Stimulated activated naive CD8-positive, alpha-beta T cell treated with anti-CD3 and anti-CD28 coated beads, Interleukin-15, amount 100 ng/mL, for 72 hours (primary cell): ENCODE results near the gene SENP5.

Experiments used
- ATAC-seq: fragments of 150-1000 bp; cut with Tn5 transposase; 2 replicates; pipeline ENCODE4 v1.10.0; 2021; ENCODE audit warnings: mild to moderate bottlenecking, moderate library complexity
- DNase-seq, 2 donors: peaks; one replicate each; pipeline ENCODE4 v3.0.0; 2021 to 2022
- H3K27ac Mint-ChIP-seq, 2 donors: one replicate each; pipeline ENCODE4 v1.8.0; 2022; ENCODE audit warnings: mild to moderate bottlenecking in 2 of 2, mixed read lengths in 2 of 2, moderate library complexity in 2 of 2
- H3K27me3 Mint-ChIP-seq: one replicate; pipeline ENCODE4 v1.8.0; 2022; ENCODE audit warnings: mixed read lengths
- H3K4me1 Mint-ChIP-seq: one replicate; pipeline ENCODE4 v1.8.0; 2022; ENCODE audit warnings: mild to moderate bottlenecking, mixed read lengths
- H3K4me3 Mint-ChIP-seq, 2 donors: one replicate each; pipeline ENCODE4 v1.8.0; 2022; ENCODE audit warnings: mild to moderate bottlenecking in 2 of 2, mixed read lengths in 2 of 2, moderate library complexity in 1 of 2
- H3K9me3 Mint-ChIP-seq, 2 donors: one replicate each; pipeline ENCODE4 v1.8.0; 2022; ENCODE audit warnings: mixed read lengths in 2 of 2

SENP5 gene

DNA sequence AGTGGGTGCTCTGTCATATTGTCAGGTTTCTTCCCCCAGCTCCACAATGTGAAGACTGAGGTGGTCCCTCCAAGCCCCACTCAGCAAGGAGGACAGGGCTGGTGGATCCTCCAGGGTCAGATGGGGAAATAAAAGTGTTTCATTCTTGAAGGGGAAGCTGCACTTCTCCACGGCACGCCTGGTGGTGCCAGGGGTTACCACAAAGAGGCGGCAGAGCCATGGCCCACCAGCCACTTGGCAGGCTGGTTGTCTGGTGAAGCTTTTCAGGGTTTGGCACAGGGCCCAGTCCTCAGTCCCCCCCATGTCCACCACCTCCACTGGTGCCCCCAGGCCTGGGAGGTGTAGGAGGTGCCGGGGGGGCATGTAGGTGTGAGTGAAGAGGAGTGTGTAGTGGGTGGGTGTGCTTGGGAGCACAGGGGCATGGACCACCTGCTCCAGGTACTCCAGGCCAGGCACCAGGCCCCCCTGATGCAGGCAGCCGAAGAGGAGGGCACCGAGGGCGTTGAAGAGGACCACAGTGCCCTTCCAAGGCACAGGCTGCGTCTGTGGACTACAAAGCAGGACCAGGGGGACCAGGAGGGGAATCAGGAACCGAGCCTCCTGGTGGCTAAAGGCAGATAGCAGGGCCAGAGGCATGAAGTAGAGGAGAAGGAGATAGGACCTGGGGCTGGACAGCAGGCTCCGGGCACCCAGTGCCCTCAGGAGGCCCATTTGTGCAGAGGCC, 79.6 kb downstream of the SENP5 start:
- Mint-ChIP-seq H3K4me1 (peaks cover 29% of the 10 kb centered on the region), H3K4me3 (no peak overlapping the region), H3K27ac (peak overlapping the region in 1 of 2 donors; percentile 69), H3K9me3 (no peaks in the 10 kb centered on the region), H3K27me3 (no peaks in the 10 kb centered on the region)
- DNase-seq (no peak), ATAC-seq (no peak)

DNA sequence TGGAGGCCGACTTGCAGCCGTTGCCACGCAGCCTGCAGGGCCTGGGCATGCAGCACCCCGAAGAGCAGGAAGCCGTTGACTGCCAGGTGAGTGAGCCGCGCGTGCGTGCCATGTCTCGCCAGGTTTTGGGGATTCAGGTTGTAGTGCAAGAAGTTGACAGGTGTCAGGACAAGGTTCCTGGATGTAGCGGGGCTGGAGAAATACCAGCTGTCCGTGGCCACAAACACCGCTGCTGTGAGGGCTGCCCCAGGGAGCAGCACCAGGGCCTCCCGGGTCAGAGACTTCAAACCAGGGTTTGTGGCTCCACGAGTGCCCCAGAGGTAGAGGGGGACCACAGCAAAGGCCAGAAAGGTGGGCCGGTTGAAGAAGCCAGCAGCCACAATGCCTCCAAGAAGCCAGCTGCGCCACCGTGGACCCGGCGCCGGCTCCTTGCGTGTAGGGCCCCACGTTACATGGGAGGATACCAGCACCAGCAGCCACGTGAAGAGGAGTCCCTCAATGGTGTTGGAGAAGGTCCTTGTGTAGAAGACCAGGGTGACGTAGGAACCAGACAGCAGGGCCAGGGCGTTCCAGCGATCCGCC, 80.2 kb downstream of the SENP5 start:
- Mint-ChIP-seq H3K27ac (peak overlapping the region in 1 of 2 donors; percentile 69), H3K27me3 (no peaks in the 10 kb centered on the region), H3K4me3 (no peak overlapping the region), H3K4me1 (peaks cover 28% of the 10 kb centered on the region), H3K9me3 (no peaks in the 10 kb centered on the region)
- ATAC-seq, result peak; percentile 34
- no peak for DNase-seq

DNA sequence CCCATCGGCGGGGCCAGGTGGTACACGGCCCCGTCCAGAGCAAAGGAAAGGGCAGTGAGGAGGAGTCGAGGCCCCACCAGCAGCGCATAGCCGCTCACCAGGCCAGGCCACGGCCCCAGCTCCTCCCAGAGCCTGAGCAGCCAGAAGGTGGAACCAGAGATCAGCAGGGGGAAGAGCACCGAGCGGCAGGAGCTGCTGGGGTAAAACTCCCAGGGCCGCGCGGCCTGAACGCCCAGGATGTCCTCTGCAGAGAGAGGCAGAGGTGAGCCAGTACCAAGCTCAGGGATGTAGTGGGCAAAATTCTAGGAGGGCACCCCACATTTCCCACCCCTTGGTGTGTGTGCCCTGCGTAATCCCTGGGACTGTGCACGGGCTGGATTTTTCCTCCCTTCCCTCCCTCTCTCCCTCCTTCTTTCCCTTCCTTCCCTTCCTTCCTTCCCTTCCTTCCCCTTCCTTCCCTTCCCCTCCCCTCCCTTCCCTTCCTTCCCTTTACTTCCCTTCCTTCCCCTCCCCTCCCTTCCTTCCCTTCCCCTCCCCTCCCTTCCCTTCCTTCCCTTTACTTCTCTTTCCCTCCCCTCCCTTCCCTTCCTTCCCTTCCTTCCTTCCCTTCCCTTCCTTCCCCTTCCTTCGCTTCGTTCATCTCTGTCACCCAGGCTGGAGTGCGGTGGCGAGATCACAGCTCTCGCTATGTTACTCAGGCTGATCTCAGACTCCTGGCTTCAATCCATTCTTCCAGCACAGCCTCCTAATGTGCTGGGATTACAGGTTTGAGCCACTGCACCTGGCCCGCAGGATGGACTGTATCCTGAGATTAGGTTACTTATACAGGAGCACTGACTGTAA, 80.9 kb downstream of the SENP5 start:
- H3K27ac Mint-ChIP-seq, result no peak overlapping the region
- H3K27me3 Mint-ChIP-seq, result no peaks in the 10 kb centered on the region
- ATAC-seq, result peak; percentile 41

DNA sequence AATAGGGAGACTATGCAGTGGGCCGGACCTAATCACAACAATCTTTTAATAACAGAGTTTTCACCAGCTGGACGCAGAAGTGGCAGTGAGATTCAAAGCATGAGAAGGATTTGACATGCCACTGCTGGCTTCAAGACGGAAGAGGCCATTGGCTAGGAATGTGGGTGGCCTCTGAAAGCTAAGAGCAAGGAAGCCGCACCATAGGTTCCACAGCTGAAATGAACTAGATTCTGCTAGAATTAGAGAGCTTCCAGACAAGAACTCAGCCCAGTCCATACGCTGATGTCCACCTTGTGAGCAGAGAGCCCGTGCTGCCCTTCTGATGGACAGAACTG, 81.5 kb downstream of the SENP5 start:
- Mint-ChIP-seq H3K27me3 (no peaks in the 10 kb centered on the region), H3K4me3 (no peak overlapping the region), H3K9me3 (no peaks in the 10 kb centered on the region), H3K27ac (no peak overlapping the region), H3K4me1 (peaks cover 15% of the 10 kb centered on the region)
- ATAC-seq, result no peak
- DNase-seq, result no peak

More for the DNA sequence above, 80.9 kb downstream of the SENP5 start:
- Mint-ChIP-seq H3K9me3 (no peaks in the 10 kb centered on the region), H3K4me1 (peaks cover 21% of the 10 kb centered on the region), H3K4me3 (no peak overlapping the region)
- no peak for DNase-seq

DNA sequence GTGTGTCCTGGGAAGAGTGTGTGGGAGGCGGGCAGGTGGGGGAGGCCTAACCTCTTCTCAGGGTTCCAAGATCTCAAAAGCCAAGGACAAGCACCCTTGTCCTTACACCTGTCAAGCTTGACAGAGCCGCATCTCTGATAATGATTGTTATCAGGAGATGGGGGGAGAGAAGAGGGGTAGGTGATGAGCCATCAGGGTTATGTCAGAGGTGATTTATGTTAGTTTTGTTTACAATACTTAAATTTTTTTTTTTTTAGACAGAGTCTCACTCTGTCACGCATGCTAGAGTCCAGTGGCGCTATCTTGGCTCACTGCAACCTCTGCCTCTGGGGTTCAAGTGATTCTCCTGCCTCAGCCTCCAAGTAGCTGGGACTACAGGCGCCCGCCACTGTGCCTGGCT, 82.0 kb downstream of the SENP5 start:
- Mint-ChIP-seq H3K27ac (no peak overlapping the region), H3K27me3 (no peaks in the 10 kb centered on the region), H3K4me1 (peaks cover 10% of the 10 kb centered on the region), H3K9me3 (no peaks in the 10 kb centered on the region), H3K4me3 (no peak overlapping the region)
- ATAC-seq (no peak), DNase-seq (no peak)

DNA sequence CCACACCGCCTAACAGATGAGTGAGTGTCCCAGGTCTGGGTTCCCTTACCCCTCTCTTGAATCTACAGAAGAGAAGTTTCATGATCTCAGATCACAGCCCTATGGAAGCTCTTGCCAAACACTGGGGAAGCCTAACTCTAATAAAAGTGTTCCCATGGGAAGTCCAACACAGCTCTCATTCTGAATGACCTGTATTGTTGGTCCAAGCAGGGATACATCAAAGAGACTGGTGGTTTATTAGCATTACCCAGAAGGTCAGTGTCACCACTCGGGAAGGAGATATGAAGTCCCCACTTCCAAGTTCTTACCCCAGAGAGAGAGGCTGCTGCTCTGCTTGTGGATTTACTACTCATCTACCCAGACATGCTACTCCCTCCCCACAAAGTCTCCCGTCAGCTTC, 83.7 kb downstream of the SENP5 start:
- no peak for ATAC-seq
- no peak overlapping the region for H3K4me3 Mint-ChIP-seq
- H3K27me3 Mint-ChIP-seq, result no peaks in the 10 kb centered on the region
- no peak overlapping the region for H3K27ac Mint-ChIP-seq
- H3K9me3 Mint-ChIP-seq, result no peaks in the 10 kb centered on the region
- DNase-seq, result no peak
- H3K4me1 Mint-ChIP-seq, result no peaks in the 10 kb centered on the region

DNA sequence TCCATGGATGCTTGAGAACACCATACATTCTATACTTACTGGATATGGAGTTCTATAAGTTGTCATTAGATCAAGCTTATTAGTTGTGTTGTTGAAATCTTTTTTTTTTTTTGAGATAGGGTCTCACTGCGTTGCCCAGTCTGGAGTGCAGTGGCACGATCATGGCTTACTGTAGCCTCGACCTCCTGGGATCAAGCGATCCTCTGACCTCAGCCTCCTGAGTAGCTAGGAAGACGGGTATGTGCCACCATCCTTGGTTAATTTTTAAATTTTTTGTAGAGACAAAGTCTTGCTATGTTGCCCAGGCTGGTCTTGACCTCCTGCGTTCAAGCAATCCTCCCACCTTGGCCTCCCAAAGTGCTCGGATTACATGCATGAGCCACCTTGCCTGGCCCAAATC, 87.1 kb downstream of the SENP5 start:
- no peak for ATAC-seq
- Mint-ChIP-seq H3K27ac (no peak overlapping the region), H3K9me3 (no peaks in the 10 kb centered on the region), H3K27me3 (no peaks in the 10 kb centered on the region), H3K4me1 (no peaks in the 10 kb centered on the region), H3K4me3 (no peak overlapping the region)
- DNase-seq, result no peak

DNA sequence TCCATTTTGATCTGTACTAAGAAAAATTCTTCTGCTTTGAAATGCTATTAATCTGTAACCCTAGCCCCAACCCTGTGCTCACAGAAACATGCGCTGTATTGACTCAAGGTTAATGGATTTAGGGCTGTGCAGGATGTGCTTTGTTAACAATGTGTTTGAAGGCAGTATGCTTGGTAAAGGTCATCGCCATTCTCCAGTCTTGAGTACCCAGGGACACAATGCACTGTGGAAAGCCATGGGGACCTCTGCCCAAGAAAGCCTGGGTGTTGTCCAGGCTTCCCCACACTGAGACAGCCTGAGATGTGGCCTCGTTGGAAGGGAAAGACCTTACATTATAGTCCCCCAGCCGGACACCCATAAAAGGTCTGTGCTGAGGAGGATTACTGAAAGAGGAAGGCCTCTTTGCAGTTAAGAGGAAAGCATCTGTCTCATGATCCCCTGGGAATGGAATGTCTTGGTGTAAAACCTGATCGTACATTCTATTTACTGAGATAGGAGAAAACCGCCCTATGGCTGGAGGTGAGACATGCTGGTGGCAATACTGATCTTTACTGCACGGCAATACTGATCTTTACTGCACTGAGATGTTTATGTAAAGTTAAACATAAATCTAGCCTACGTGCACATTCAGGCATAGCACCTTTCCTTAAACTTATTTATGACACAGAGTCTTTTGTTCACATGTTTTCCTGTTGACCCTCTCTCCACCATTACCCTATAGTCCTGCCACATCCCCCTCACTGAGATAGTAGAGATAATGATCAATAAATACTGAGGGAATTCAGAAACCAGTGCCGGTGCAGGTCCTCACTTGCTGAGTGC, 94.6 kb downstream of the SENP5 start:
- no peaks in the 10 kb centered on the region for H3K9me3 Mint-ChIP-seq
- no peak for DNase-seq
- no peak overlapping the region for H3K4me3 Mint-ChIP-seq
- no peak for ATAC-seq
- peaks cover under 1% of the 10 kb centered on the region for H3K4me1 Mint-ChIP-seq
- H3K27ac Mint-ChIP-seq, result no peak overlapping the region
- peaks cover 11% of the 10 kb centered on the region for H3K27me3 Mint-ChIP-seq

DNA sequence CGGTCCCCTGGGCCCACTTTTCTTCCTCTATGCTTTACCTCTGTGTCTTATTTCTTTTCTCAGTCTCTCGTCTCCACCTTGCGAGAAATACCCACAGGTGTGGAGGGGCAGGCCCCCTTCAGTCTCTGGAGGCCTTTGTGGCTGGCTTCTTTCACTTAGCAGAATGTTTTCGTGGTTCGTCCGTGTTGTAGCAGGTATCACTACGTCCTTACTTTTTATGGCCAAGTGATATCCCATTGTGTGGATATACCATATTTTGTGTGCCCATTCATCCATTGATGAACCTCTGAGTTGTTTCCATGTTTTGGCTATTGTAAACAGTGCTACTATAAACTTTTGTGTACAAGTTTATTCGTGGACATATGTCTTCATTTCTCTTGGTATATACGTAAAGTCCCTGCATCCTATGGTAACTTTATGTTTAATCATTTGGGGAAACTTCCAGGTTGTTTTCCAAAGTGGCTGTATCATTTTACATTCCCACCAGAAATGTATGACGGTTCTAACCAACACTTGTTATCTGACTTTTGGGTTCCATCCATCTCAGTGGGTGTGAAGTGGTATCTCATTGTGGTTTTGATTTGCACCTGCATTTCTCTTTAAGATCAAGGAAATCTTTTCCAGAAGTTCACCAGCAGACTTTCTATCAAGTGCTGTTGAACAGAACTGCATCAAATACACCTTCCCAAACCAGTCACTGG, 95.4 kb downstream of the SENP5 start:
- Mint-ChIP-seq H3K27ac (no peak overlapping the region), H3K4me3 (no peak overlapping the region), H3K27me3 (peaks cover 18% of the 10 kb centered on the region), H3K4me1 (peaks cover 8% of the 10 kb centered on the region), H3K9me3 (no peaks in the 10 kb centered on the region)
- DNase-seq, result no peak
- no peak for ATAC-seq

DNA sequence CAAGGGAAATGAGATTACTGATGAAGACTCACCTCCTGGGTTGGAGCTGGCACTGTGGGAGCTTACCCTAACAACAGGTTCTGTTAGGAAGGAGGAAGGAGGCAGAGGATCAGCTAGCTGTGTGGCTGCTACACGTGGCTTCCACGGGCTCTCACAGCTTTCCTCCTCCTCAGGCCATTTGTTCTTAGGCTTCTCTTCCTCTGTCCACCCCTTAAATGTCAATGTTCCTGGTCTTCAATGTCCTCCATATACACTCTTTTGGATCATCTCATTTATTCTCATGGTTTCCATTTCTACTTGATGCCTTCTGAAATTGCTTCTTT, 95.9 kb downstream of the SENP5 start:
- ATAC-seq (no peak), DNase-seq (no peak)
- peaks cover 11% of the 10 kb centered on the region for H3K4me1 Mint-ChIP-seq
- H3K27me3 Mint-ChIP-seq, result peaks cover 22% of the 10 kb centered on the region
- no peak overlapping the region for H3K4me3 Mint-ChIP-seq
- H3K9me3 Mint-ChIP-seq, result no peaks in the 10 kb centered on the region
- H3K27ac Mint-ChIP-seq, result no peak overlapping the region

DNA sequence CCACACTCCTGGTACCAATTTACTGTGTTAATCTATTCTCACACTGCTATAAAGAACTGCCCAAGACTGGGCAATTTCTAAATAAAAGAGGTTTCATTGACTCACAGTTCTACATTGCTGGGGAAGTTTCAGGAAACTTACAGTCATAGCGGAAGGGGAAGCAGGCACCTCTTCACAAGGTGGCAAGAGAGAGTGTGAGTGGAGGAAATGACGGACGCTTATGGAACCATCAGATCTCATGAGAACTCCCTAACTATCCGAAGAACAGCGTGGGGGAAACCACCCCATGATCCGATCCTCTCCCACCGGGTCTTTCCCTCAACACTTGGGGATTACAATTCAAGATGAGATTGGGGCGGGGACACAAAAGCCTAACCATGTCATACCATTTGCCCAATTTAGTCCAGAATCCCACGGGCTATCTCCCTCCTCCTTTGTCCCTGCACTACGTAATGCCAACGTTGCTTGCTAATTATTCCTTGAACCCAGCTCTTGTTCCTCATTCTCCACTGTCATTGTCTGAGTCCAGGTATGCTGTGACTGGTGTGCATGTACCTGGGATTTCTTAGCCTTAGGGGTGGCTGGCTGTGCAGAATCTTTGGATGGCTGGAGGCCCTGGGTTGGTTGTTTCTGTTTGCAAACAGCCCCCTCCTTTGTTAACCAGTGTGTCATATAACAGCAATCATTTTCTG, 97.5 kb downstream of the SENP5 start:
- H3K27me3 Mint-ChIP-seq, result peaks cover 25% of the 10 kb centered on the region
- ATAC-seq (no peak), DNase-seq (no peak)
- H3K9me3 Mint-ChIP-seq, result no peaks in the 10 kb centered on the region
- no peak overlapping the region for H3K27ac Mint-ChIP-seq
- H3K4me1 Mint-ChIP-seq, result peaks cover 14% of the 10 kb centered on the region
- H3K4me3 Mint-ChIP-seq, result no peak overlapping the region

DNA sequence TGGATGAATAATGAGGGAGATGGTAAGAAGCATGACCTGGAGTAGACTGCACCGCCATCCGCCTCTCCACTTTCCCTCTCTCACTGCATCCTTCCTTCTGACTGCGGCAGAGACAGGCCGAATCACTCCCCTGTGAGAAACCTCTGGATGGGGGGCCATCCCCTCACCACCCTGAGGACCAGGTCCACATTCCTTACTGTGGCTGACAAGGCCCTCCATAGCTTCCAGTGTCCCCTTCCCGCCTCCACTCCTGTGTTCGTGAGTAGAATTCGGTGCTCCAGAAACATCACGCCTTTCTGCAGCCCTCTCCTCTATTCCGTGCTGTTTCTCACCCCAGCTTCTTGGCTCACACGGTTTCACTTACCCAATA, 98.1 kb downstream of the SENP5 start:
- Mint-ChIP-seq H3K4me1 (peaks cover 18% of the 10 kb centered on the region), H3K9me3 (no peaks in the 10 kb centered on the region), H3K27ac (no peak overlapping the region), H3K4me3 (no peak overlapping the region), H3K27me3 (peaks cover 30% of the 10 kb centered on the region)
- DNase-seq, result no peak
- no peak for ATAC-seq

DNA sequence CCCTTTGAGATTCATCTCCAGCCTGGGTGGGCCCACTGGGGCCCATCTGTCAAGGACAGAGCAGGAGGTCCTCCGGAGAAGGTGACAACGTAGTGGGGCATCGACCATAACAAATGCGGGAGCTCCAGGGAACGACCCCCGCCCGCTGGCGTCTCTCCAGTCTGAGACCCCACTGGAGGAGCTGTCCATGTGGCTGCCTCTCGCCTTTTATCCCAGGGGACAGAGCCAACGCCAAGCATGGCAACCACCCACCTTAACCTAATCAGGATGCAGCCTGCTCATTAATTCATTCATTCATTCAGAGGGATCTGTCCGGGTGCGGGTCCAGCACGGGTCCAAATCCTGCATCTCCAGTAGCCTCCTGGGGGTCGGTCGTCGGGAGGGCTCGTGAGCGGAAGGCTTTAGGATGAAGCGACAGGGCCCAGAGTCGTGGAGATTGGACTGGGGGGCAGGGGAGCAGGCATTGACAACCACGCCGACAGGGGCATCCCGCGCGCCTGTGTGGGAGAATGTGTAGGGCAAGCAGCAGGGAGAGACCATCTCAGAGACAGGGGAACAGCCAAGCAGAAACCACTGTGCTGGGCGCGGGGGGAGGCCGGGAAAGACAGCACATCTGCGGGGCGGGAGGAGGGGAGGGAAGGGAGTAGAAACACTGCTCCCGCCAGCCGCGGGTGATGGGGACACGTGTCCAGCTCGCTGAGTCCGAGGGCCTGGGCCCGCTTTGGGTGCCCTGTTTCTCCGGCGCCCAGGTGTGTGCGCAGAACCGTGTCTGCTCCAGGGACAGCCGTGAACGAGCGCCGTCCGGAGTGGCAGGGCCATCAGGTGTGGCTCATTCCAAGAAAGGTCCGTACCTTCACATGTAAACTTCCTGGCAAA, 99.0 kb downstream of the SENP5 start:
- no peak overlapping the region for H3K27ac Mint-ChIP-seq
- peak overlapping the region; percentile 24 to 41 for H3K4me3 Mint-ChIP-seq
- H3K9me3 Mint-ChIP-seq, result no peaks in the 10 kb centered on the region
- peaks cover 18% of the 10 kb centered on the region for H3K4me1 Mint-ChIP-seq
- DNase-seq (no peak), ATAC-seq (no peak)
- peaks cover 39% of the 10 kb centered on the region for H3K27me3 Mint-ChIP-seq
